HL-60/S4 treated with phorbol 12-myristate 13-acetate at 8.2 ng/mL for 4 days and 3 days (cell line): ENCODE data around the gene DEK.

ENCODE experiments used
- in situ Hi-C: fragments of 300-500 bp; cut with MboI; formaldehyde crosslinking; loops from 2 replicates; pipeline ENCODE4 v1.15.0; 2022; ENCODE audit warnings: low sequenced_read_pairs

DEK gene

DNA sequence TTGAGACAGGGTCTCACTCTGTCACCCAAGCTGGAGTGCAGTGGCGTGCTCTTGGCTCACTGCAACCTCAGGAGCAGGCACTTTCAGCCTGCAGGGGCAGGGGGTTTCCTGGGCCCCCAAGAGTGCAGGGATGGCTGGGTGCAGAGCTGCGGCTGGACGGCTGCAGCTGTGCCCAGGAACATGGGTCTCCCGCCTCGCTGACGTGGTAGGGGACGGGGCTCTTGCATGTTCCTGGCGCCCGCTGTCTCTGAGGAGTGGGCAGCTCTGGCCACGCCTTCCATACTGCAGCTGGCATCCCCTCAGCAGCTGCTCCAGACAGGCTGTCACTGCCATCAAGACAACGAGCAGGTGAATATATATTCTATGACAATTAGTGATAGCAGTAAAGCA is 2.2 kb upstream of the DEK start:
- in situ Hi-C loops: loop anchor here (25.0 kb wide), 1 partner anchor 104 kb away; the partner anchor contains the start of genes KDM1B and TPMT

DNA sequence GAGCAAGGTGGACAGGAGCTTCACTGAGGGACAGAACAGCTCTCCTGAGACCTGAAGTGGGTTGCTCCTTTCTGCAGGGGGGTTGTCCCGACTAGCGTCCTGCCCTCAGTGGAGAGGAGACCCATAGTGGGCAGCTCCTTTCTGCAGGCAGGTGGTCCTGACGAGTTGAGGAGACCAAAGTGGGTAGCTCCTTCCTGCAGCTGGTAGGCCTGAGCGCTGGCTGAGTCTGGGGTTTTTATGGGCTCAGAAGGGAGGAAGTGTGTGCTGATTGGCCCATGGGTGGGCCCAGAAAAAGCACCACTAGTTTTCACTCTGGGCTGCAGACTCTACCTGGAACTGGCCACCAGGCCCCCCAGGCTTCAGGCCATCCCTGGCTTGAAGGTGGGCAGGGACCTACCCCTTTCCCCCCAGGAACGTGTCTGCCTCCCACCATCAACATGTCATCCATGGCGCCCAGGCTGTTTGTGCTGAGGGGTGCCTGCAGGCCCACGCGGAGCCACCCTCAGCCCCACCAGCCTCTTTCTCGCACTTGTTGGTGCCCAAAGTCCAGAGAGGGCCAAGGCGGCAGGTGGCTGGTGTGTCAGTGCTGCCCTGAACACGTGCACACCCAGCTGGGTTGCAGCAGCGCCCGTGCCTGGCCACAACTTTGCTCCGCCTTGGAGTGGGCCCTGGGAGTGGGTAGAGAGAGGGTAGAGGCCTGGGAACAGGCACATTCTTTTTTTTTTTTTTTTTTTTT is 1.6 kb upstream of the DEK start:
- in situ Hi-C loops: loop anchor here (25.0 kb wide), 1 partner anchor 104 kb away; the partner anchor contains the start of genes KDM1B and TPMT

DNA sequence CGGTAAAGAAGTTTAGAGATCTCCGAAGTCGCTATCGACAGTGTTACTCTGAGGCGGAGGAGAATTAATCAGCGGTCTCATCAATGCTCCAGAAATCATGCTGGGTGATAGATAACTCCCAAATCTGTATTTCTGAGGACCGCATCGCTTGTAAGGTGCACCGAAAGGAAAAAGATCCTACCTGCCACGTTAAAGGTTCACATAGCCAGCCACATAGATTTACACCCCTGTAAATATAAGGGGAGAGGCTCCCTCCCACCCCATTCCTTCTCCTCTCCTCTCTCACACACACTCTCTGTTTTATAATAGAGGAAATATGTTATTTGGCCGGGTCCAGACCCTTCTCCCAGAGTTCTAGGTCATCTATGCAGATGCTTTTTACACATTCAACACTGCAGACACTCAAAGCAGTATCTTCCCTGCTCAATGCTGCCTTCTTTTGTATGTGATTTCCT is 620 bp upstream of the DEK start:
- in situ Hi-C loops: loop anchor here (25.0 kb wide), 1 partner anchor 103 kb away; the partner anchor contains the start of genes KDM1B and TPMT

DNA sequence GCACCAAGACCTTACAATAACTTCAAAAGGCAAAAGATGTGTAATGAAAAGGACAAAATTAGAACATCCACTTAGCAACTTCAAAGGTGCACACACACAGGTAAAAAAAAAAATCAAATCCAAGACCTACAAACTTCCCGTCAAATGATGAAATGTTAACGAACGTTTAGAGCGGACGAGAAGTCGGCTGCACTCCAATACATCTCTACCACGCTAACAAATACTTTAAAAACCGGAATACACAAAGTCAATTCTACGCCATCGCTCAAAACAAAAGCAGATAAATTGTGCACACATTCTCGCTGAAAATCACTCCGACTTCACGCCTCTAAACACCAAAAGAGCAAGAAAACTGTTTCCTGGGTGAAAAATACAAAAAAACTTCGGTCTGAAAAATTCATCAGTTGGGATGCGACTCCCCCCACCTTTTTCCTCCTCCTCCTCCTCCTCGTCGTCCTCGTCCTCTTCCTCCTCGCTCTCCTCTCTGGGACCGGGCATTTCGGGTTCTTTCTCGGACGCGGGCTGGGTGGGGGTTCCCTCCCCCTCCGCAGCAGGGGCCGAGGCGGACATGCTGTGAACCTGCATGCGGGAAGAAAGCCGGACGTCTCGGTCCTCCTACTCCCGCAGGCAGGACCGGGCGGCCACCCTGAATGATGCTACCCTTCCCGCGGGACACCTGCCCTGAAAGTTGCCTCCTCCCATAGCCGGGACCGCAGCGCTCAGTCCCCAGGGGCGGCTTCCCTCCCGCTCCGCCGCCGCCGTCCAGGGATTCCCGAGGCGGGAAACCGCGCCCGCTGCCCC is 712 bp downstream of the DEK start:
- in situ Hi-C loops: loop anchor here (25.0 kb wide), 1 partner anchor 101 kb away; the partner anchor contains the start of genes KDM1B and TPMT

DNA sequence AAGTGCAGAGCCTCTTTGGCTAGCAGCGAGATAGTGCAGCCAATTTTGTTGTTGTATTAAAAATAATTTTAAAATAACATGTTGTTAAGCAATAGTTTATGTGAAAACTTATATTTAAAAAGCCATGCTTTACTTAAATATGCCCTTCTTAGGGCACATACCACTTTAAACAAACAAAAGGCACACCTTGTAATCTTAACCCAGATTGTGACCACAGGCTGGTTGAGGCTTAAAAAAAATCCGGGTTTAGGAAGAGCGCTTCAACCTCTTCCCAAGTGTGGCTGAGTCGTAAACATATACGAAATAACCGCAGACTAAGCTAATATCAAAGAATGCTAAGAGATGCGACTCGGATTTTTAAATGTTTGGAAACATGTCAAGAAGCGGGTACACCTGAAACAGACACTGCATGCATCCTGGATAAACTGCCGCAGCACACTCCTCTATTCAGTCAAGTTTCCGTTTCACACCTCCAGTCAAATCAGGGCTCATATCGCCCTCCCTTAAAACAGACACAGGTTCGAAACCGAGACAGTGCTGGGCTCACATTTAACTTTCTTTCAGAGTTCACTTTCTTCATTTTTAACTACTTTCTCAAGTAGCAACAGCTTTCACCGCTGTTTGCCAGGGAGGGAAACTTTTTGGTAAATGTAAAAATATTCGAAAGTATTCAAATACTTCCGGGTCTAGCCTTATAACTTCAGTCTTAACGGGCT is 1.5 kb downstream of the DEK start:
- in situ Hi-C loops: loop anchor here (25.0 kb wide), 1 partner anchor 101 kb away; the partner anchor contains the start of genes KDM1B and TPMT

DNA sequence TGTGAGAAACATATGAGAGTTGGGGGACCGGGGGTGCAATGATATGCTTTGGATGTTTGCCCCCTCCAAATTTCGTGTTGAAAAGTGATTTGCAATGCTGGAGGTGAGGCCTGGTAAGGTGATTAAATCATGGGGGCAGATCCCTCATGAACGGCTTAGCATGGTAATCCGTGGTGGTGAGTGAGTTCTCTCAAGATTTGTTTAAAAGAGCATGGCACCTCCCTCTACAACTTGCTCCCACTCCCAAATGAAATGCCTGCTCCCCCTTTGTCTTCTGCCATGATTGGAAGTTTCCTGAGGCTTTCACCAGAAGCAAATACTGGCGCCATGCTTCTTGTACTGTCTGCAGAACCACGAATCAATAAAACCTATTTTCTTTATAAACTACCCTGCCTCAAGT is 2.5 kb downstream of the DEK start:
- in situ Hi-C loops: loop anchor here (25.0 kb wide), 1 partner anchor 100 kb away; the partner anchor contains the start of genes KDM1B and TPMT

DNA sequence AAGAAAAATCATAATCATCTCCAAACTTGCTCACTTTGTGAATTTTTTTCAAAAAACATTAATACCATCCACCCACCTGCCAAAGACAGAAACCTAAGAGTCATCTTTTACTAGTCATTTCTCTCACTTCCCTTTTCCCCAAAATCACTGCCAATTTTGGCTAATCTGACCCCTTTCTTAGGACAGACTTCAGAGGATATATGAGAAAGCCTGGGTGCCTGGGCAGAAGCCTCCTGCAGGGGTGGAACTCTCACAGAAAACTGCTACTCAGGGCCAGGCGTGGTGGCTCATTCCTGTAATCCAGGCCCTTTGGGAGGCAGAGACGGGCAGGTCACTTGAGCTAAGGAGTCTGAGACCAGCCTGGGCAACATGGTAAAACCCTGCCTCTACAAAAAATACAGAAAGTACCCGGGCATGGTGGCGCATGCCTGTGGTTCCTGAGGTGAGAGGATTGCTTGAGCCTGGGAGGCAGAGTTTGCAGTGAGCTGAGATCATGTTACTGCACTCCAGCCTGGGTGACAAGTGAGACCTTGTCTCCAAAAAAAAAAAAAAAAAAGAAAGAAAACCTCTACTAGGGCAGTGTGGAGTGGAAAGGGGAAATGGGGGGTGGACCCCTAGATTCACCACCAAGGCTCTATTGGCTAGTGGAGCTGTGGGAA is 3.8 kb downstream of the DEK start:
- in situ Hi-C loops: loop anchor here (25.0 kb wide), 1 partner anchor 98 kb away; the partner anchor contains the start of genes KDM1B and TPMT

DNA sequence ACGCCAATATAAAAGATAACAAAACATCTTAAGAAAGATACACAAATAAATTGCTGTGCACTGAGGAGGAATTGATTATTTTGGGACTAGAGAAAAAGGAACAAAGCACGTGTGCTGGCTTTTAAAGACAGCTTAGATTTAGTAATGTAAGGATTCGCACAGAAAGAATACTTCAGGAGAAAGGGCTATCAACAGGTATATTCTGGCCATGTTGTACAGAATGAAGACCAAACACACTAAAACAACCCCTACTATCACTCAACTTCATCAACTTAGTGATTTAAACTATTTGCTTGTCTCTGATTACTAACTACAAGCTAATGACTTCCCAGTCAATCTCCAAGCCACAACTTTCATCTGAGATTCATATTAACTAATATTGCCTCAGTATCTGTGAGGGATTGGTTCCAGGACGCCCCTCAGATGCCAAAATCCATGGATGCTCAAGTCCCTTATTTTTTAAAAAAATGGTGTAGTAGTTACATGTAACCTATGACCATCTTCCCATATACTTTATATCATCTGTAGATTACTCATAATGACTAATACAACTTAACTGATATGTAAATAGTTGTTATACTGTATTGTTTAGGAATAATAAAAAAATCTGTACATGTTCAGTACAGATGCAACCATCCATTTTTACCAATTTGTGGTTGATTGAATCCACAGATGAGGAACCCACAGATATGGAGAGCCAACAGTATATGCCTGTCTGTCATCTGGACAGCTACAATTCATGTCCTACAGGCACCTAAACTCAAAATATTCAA is 4.5 kb downstream of the DEK start:
- in situ Hi-C loops: loop anchor here (25.0 kb wide), 1 partner anchor 98 kb away; the partner anchor contains the start of genes KDM1B and TPMT

DNA sequence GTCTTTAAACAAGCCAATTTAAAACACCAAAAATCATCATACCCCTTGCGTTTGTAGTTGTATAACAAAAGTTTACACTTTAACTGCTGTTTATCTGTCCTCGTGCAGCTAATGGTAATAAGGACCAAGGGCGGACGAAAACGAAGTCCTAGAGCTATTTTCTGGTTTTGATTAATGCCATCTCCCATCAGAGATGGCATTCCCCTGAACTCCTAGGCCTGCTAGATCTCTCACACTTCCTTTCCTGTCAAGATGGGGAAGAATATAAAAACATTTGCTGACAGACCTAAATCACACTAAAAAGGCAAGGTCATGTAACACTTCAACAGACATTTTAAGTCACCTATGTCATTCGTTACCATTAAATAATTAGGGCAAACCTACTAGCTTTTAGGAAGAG is 9.5 kb downstream of the DEK start:
- in situ Hi-C loops: loop anchor here (25.0 kb wide), 1 partner anchor 92 kb away; the partner anchor contains the start of genes KDM1B and TPMT

DNA sequence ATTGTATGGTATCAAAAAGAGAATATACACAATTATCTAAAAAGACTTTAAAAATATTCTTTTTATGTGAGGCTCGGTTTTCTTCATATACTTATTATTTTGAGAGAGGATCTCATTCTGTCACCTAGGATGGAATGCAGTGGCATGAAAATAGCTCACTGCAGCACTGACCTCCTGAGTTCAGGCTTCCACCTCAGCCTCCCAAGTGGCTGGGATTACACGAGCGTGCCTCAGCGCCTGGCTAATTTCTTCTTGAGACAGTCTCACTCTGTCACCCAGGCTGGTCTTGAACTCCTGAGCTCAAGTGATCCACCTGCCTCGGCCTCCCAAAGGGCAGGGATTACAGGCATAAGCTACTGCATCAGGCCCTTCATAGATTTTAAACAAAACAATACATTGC is 10.7 kb downstream of the DEK start:
- in situ Hi-C loops: loop anchor here (25.0 kb wide), 1 partner anchor 91 kb away; the partner anchor contains the start of genes KDM1B and TPMT

DNA sequence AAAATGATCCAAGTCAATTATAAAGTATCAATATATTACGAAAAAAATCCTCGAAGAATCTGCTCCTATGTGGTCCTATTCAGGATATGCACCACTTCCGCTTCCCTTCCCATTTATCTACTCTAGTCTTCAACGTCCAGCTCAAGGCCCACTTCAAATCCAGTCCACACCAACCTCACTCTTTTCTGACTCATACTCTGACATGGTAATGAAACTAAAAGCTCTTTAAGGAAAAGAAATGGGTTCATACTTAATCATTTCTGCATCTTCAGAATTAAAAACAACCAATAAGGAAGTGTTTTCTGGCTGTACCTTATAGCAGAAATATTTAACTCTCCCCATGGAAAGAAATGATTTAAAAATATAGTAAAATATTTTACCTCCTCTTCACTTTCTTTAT is 15.1 kb downstream of the DEK start:
- in situ Hi-C loops: no loop called here

DNA sequence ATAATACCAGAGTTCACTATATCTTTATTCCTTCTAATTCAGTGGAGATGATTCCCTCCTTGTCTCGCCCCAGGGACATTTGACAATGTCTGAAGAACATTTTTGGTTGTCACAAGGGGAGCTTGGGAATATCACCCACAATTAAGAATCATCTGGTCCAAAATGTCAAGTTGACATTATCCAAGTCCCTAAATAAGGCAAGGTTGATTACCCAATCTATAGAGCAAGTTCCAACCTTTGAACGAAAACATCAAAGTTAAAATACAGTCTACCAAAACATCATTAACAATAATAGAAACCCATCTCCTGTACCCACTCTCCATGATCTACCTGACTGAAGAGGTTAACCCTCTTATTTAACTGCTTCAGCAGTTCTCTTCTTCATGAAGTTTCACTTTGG is 15.6 kb downstream of the DEK start:
- in situ Hi-C loops: no loop called here

DNA sequence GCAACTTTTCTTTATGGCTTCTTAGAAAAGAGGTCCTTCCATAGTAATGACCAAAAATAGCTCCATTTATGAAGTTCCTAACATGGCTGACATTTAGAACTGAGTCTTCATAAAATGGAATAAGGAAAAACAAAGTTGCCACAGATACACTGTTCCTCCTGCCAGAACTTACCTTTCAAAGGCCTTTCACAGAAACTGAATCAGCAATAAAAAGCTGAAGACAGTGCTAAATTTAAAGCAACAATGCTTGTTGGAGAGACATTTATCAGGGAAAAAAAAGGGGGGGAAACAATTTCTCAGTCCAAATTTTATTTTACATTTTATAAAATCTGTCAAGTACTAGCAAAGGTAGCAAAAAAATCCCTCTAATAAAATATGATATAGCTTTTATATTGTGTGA is 17.3 kb downstream of the DEK start:
- in situ Hi-C loops: no loop called here

DNA sequence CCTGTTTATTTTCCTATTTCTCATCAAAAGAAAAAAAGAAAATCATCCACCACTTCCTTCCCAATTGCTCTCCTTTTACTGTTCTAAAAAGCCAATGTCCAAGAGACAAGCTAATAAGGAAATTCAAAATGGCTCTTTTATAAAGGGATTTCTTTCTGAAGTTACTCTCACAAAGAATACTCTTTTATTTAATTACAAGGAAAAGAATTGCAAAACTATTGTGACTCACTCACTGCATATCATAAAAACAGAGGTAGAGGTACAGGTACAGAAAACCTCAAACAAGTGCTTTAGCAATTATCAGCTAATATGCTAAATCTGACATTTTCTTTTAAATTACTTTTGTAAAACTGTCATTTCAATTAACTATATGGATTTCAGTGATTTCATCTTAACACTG is 18.1 kb downstream of the DEK start:
- in situ Hi-C loops: no loop called here

DNA sequence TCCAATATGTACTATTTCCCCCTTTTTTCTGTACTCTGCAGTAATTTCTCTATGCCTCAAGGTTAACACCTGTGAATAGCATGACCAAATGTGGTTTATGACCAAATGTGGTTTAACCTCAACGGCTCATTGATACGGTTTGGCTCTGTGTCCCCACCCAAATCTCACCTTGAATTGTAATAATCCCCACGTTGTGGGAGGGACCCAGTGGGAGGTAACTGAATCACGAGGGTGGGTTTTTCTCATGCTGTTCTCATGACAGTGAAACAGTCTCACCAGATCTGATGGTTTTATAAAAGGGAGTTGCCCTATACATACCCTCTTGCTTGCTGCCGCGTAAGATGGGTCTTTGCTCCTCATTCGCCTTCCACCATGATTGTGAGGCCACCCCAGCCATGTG is 18.7 kb downstream of the DEK start:
- in situ Hi-C loops: no loop called here

DNA sequence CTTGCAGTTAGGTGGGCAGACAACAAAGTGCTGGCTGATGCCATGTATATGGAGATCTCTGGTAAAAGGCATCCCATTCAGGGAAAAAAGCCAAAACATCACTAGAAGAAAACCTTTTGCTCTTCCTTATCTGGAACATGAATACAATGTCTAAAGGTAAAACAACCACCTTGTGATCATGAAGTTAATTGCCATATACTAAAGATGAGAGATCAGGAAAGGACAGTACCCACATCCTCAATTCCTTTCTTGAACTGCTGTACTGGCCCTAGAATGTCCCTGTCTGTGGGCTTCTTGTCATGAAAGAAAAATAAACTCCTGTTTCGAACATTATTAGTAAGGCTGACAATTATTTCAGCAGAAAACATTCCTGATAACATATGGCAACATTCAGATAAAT is 19.3 kb downstream of the DEK start:
- in situ Hi-C loops: no loop called here

DNA sequence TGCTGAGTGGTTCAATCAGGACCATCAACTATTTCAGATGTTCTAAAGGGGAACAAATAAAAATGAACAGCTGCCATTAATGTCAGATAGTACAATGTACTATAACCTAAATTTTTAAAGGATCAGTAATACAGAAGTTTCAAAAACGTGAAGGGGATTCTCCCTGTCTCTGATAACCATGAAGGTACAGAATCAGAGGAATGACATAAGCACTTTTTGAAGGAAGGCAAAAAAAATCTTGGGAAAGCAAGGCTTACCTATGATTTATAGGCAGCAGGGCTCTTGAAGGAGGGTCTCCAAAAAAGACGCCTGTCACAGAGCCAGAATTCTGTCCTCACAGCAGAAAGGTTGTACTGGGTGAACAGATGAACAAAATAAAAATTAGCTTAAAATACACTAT is 20.1 kb downstream of the DEK start:
- in situ Hi-C loops: no loop called here

DNA sequence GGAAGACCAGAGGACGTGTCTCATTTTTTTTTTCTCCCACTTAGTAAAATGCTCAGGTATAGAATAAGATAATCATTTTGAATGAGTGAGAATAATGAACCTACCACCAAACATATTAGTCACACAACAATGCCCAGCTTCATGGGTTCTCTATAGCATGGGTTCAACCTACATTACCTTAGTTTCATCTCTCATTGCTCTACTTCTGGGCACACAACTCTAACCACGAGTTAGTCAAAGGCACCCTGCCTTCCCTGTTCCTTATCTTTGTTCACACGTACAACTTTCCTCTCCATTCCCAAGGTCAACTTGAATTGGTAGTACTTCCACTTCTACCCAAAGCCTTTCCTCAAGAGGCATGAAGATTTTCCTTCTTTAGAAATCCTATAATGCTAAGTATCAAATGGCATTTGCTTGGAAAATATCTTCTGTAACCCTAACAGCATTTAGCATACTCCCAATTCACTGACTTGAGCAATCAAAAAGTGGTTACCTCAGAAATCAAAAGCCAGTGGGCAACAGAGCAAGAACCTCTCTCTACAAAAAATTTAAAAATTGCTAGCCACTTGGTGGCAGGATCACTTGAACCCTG is 20.9 kb downstream of the DEK start:
- in situ Hi-C loops: no loop called here
